ENCODE data around the gene DFFB.

DNA sequence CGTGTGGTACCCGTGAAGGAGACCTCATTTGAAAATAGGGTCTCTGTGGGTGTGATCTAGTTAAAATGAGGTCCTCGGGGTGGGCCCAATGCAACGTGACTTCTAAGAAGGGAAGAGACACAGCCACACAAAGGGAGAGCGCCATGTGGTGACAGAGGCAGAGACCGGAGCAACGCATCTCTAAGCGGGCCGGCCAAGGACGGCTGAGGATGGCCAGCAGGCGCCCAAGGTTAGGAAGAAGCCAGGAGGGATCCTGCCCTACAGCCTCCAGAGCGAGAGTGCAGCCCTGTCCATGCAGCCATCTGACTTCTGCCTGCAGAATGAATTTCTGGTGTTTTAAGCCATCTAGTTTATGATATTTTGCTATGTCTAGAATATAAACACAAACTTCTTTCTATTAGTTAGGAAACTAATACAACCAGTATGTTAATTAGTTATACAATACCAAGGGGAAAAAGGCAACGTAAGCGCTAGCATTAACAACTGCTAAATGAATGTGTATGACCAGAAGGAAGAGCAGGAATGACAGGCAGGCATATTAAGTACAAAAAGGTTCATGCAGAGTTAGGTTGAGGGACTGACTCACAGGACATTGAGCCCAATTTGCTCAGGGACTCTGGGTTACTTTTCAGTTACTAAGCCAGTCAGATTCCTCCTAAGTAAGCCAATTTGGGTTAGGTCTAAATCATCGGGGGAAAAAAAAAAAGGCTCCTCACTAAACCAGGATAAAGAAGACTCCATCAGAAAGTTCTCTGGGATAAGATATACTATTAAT lies 4.4 kb upstream of the DFFB start:
- TF ChIP-seq POLR2AphosphoS5 (IDR thresholded peaks at IDR 0.05; ENCODE audit: low read depth, low read length) (no peak), SIN3A (IDR thresholded peaks at IDR 0.05; ENCODE audit: borderline replicate concordance, insufficient read depth, low read length) (no peak)
